GM12878 (cell line): ENCODE results near the gene SMARCC2.

Experiments used
- BHLHE40 ChIP-seq, 2 experiments: fragments of 450-650 bp in 1 of 2; IDR thresholded peaks; 2 replicates each; pipeline ENCODE4 v1.6.1; 2011 to 2017; ENCODE audit warnings: low read depth in 2 of 2, borderline replicate concordance in 1 of 2, improper control_type of control experiment in 1 of 2, low read length in 1 of 2, mild to moderate bottlenecking in 1 of 2
- CREM ChIP-seq: IDR thresholded peaks from 2 replicates; pipeline ENCODE4 v1.6.1; 2014; ENCODE audit warnings: antibody characterized with exemption, low read depth
- EZH2 ChIP-seq: IDR thresholded peaks from 2 replicates; pipeline ENCODE4 v1.6.1; 2012; ENCODE audit warnings: low read depth, mild to moderate bottlenecking, control low read depth, inconsistent platforms, low read length, borderline replicate concordance; ENCODE audit not compliant: control insufficient read depth
- LARP7 ChIP-seq: fragments of 450-650 bp; IDR thresholded peaks from 2 replicates; pipeline ENCODE4 v1.6.1; 2017; ENCODE audit warnings: mild to moderate bottlenecking
- POLR2A ChIP-seq: IDR thresholded peaks from 2 replicates; pipeline ENCODE4 v1.6.1; 2011; ENCODE audit warnings: low read depth, mild to moderate bottlenecking, low read length
- POLR2AphosphoS5 ChIP-seq: IDR thresholded peaks from 2 replicates; pipeline ENCODE4 v1.6.1; 2011; ENCODE audit warnings: mild to moderate bottlenecking, low read length, inconsistent platforms
- SPI1 ChIP-seq: IDR thresholded peaks from 2 replicates; pipeline ENCODE4 v1.6.1; 2011; ENCODE audit warnings: low read depth, mild to moderate bottlenecking, low read length, moderate library complexity, borderline replicate concordance; ENCODE audit not compliant: insufficient read depth
- TAF1 ChIP-seq: IDR thresholded peaks from 2 replicates; pipeline ENCODE4 v1.6.1; 2011; ENCODE audit warnings: mild to moderate bottlenecking, low read depth, low read length, borderline replicate concordance
- YY1 ChIP-seq: IDR thresholded peaks from 2 replicates; pipeline ENCODE4 v1.6.1; 2011; ENCODE audit warnings: low read depth, mild to moderate bottlenecking, low read length
- ZNF622 ChIP-seq: fragments of 450-650 bp; IDR thresholded peaks from 2 replicates; pipeline ENCODE4 v1.6.1; 2017; ENCODE audit warnings: mild to moderate bottlenecking, inconsistent platforms
- TF ChIP-seq, protein P1 (sequence below), 3 experiments: IDR thresholded peaks in 2 of 3; conservative IDR thresholded peaks in 1 of 3; 2 replicates each; pipeline ENCODE4 v1.5.1; 2011; ENCODE audit warnings: low read depth in 3 of 3, low read length in 3 of 3, mild to moderate bottlenecking in 3 of 3, control low read depth in 2 of 3, moderate library complexity in 2 of 3, inconsistent platforms in 1 of 3, mixed read lengths in 1 of 3; ENCODE audit not compliant: control insufficient read depth in 2 of 3, insufficient read depth in 1 of 3; ENCODE audit errors: extremely low read depth in 1 of 3
- TF ChIP-seq, protein P2 (sequence below): IDR thresholded peaks from 2 replicates; pipeline ENCODE4 v1.6.1; 2011; ENCODE audit warnings: low read depth, mild to moderate bottlenecking, low read length, moderate library complexity, borderline replicate concordance; ENCODE audit errors: extremely low read depth

DNA sequence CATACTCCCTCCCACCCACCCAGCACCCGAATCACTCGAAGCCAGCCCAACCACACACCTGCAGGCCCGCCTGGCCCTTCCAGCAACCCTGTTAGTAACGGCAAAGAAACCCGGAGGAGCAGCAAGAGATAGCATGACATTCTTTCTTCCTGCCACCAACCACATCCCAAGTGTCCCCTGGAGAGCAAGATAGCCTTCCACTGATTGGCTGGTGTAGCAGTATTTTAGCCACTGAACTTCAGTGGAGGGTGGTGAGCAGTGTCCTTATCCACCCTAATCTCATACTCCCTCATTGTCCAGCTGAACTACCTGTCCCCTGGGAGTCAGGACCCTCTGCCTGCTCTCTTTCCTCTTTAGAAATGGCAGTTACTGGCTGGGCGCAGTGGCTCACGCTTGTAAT, 39.8 kb upstream of the SMARCC2 start:
- no peak for TF ChIP-seq POLR2AphosphoS5
- no peak for TF ChIP-seq YY1
- TF ChIP-seq, protein P1, sequence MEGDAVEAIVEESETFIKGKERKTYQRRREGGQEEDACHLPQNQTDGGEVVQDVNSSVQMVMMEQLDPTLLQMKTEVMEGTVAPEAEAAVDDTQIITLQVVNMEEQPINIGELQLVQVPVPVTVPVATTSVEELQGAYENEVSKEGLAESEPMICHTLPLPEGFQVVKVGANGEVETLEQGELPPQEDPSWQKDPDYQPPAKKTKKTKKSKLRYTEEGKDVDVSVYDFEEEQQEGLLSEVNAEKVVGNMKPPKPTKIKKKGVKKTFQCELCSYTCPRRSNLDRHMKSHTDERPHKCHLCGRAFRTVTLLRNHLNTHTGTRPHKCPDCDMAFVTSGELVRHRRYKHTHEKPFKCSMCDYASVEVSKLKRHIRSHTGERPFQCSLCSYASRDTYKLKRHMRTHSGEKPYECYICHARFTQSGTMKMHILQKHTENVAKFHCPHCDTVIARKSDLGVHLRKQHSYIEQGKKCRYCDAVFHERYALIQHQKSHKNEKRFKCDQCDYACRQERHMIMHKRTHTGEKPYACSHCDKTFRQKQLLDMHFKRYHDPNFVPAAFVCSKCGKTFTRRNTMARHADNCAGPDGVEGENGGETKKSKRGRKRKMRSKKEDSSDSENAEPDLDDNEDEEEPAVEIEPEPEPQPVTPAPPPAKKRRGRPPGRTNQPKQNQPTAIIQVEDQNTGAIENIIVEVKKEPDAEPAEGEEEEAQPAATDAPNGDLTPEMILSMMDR (IDR thresholded peaks at IDR 0.05 in 2 of 3, conservative IDR thresholded peaks at IDR 0.05 in 1 of 3; ENCODE audit: control insufficient read depth in 2 of 3, extremely low read depth in 1 of 3, insufficient read depth in 1 of 3, low read depth in 3 of 3, low read length in 3 of 3) = no peak
- TF ChIP-seq CREM = no peak
- no peak for TF ChIP-seq POLR2A
- no peak for TF ChIP-seq BHLHE40 (IDR thresholded peaks at IDR 0.05; ENCODE audit: borderline replicate concordance in 1 of 2, low read depth in 2 of 2, low read length in 1 of 2)
- TF ChIP-seq ZNF622 = no peak
- TF ChIP-seq, protein P2, sequence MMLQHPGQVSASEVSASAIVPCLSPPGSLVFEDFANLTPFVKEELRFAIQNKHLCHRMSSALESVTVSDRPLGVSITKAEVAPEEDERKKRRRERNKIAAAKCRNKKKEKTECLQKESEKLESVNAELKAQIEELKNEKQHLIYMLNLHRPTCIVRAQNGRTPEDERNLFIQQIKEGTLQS = no peak
- no peak for TF ChIP-seq EZH2
- TF ChIP-seq SPI1 = no peak
- no peak for TF ChIP-seq TAF1
- TF ChIP-seq LARP7 = no peak
